Measurements from ENCODE around the gene RHEB. TPM values are rescaled to one million over a fixed set of nuclear protein-coding genes. Genes with fewer than 3 reads are reported as not detected.

Gene RHEB
- total and polyA plus RNA-seq, 2 experiments from 2014 or later, result 127 to 157 TPM

DNA sequence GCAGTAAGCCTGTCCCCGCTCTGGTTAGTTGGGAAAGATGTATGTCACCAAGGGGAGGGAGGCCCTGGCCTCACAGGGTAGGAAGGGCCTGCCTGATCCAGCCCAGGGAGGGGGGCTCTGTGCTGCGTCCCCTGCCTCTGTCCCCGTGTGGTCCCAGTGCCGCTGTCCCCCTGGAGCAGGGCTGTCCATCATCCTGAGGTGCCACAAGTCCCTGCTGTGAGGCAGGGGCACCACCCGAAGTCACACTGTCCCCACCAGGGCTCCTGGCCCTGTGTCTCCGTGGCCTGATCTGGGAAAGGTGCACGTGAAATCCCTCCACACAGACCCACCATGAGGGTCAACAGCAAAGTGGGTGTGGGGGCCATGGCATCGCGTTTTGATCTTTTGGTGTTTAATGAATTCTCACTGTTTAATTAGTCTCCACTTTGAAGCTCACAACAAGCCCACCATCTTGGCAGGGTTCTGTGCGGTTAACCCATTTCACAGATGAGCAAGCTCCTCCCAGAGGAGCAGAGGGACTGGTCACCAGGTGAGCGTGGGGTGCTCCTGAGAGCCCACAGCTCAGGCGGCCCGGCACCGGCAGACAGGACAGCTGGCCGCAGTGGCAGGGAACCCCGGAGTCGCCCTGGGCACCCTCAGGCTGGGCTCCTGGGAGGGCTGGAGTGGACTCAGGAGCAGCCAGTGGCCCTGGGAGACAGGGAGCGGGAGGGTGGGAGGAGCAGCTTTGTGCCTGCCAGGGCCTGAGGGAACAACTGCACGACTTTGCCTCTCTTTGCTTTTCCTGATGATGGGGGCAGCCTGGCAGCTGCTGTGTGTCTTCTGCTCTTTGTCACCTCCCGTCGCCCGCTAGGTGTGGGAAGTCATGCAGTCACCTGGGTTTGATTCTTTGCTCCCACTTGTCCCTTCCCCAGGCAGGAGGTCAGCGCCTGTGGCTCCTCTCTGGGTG lies 67.8 kb downstream of the RHEB start:
- H3K27me3 ChIP-seq, result no peaks in the 10 kb centered on the region
- DNase-seq (ENCODE audit: low read depth in 1 of 2, low spot score in 1 of 2), result no peak
- TF ChIP-seq, protein P1, sequence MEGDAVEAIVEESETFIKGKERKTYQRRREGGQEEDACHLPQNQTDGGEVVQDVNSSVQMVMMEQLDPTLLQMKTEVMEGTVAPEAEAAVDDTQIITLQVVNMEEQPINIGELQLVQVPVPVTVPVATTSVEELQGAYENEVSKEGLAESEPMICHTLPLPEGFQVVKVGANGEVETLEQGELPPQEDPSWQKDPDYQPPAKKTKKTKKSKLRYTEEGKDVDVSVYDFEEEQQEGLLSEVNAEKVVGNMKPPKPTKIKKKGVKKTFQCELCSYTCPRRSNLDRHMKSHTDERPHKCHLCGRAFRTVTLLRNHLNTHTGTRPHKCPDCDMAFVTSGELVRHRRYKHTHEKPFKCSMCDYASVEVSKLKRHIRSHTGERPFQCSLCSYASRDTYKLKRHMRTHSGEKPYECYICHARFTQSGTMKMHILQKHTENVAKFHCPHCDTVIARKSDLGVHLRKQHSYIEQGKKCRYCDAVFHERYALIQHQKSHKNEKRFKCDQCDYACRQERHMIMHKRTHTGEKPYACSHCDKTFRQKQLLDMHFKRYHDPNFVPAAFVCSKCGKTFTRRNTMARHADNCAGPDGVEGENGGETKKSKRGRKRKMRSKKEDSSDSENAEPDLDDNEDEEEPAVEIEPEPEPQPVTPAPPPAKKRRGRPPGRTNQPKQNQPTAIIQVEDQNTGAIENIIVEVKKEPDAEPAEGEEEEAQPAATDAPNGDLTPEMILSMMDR (IDR thresholded peaks at IDR 0.05; ENCODE audit: low read depth, low read length), result no peak
- H3K9me3 ChIP-seq (ENCODE audit: low read depth), result no peaks in the 10 kb centered on the region
- no peak overlapping the region for H3K4me3 ChIP-seq
- H3K27ac ChIP-seq, result no peak overlapping the region
- no peaks in the 10 kb centered on the region for H3K4me1 ChIP-seq (ENCODE audit: low read depth)
- no peaks in the 10 kb centered on the region for H3K36me3 ChIP-seq

DNA sequence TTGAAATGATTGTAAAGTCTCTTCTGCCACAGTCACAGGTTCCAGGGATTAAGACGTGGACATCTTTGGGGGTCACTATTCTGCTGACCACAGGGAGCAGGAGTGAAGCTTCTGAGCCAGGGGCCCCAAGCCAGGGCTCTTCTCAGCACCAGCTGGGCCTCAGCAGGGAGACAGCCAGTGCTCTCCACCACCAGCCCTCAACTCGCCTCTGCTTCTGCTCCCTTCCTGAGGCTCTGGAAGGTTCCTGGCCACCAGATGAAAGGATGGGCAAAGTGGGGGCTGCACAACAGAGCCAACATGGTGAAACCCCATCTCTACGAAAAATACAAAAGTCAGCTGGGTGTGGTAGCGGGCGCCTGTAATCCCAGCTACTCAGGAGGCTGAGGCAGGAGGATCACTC lies 68.5 kb downstream of the RHEB start:
- Histone ChIP-seq H3K27ac (no peak overlapping the region), H3K27me3 (no peaks in the 10 kb centered on the region), H3K36me3 (no peaks in the 10 kb centered on the region), H3K4me3 (no peak overlapping the region), H3K4me1 (ENCODE audit: low read depth) (no peaks in the 10 kb centered on the region), H3K9me3 (ENCODE audit: low read depth) (no peaks in the 10 kb centered on the region)
- TF ChIP-seq, protein P1 (IDR thresholded peaks at IDR 0.05; ENCODE audit: low read depth, low read length), result no peak
- no peak for DNase-seq (ENCODE audit: low read depth in 1 of 2, low spot score in 1 of 2)

DNA sequence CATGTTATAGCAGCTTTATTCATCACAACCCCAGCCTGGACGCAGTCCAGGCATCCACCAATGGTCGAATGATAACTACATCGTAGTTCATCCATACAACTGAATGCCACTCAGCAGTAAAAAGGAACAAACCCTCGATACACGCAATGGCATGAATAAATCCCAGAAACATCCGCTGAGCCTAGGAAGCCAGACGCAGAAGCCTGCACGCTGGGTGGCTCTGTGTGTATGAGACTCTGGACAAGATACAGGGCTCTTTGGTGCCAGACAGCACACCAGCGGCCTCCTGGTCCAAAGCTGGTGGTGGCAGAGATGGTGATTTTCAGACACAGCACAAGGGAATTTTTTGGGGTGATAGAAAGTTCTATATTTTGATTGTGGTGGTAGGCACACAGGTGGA lies 69.7 kb downstream of the RHEB start:
- Histone ChIP-seq H3K27ac (no peak overlapping the region), H3K9me3 (ENCODE audit: low read depth) (no peaks in the 10 kb centered on the region), H3K36me3 (no peaks in the 10 kb centered on the region), H3K4me3 (no peak overlapping the region), H3K4me1 (ENCODE audit: low read depth) (no peaks in the 10 kb centered on the region), H3K27me3 (no peaks in the 10 kb centered on the region)
- TF ChIP-seq, protein P1 (IDR thresholded peaks at IDR 0.05; ENCODE audit: low read depth, low read length), result no peak
- DNase-seq (ENCODE audit: low read depth in 1 of 2, low spot score in 1 of 2), result no peak

DNA sequence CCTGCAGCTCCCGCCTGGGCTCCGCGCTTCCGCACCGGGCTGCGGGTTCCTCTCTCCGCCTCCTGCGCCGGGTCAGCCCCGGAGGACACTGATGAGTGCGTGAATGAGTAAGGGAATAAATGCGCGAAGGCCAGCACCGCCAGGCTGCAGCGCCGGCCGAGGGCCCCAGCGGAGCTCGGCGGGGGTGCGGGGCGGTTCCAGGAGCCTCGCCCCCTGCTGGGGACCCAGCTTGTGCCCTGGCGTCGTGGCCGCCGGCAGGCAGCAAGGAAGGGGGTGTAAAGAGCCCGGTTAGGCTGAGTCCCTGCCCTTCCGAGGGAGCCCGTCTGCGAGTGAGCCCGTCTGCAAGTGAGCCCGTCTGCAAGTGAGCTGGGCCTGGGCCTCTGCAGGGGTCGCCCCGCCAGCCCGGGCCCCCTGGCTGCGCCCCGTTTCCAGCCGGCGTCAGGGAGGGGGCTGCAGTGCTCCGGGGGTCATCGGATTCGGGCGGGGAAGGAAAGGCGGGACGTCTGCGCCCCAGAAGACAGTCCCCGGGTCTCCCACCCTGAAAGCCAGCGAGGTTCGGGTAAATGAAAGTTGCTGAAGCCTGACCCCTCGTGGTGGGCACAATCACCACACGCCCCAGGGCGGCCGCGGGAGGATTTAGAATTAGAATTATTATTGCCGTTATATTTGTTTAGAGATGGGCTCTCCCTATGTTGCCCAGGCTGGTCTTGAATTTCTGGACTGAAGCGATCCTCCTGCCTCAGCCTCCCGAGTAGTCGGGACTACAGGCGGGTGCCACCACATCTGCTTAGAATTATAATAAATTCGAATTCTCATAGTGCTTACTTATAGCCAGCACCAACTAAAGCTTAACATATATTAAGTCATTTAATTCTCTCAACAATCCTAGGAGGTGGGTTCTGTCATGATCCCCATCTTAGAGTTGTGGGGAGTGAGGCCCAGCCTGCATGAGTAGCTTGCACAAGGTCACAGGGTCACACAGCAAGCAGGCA lies 71.1 kb downstream of the RHEB start:
- H3K36me3 ChIP-seq, result no peaks in the 10 kb centered on the region
- H3K27me3 ChIP-seq, result no peaks in the 10 kb centered on the region
- peak overlapping the region; percentile 8 for H3K4me3 ChIP-seq
- no peaks in the 10 kb centered on the region for H3K9me3 ChIP-seq (ENCODE audit: low read depth)
- TF ChIP-seq, protein P1 (IDR thresholded peaks at IDR 0.05; ENCODE audit: low read depth, low read length), result peak; percentile 75
- DNase-seq (ENCODE audit: low read depth in 1 of 2, low spot score in 1 of 2), result peak; percentile 76 to 78
- H3K4me1 ChIP-seq (ENCODE audit: low read depth), result no peaks in the 10 kb centered on the region
- H3K27ac ChIP-seq, result no peak overlapping the region

DNA sequence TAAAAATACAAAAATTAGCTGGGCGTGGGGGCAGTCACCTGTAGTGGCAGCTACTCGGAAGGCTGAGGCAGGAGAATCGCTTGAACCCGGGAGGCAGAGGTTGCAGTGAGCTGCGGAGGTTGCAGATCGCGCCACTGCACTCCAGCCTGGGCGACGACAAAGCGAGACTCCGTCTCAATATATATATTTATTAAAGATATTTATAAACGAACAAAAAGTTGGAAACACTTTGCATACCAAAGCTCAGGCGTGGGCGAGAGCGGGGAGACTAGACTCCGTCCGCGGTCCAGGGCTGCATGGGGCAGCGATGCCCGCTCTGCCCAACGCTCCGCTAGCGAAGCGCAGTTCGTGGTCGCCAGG lies 71.8 kb downstream of the RHEB start:
- Histone ChIP-seq H3K36me3 (no peaks in the 10 kb centered on the region), H3K4me1 (ENCODE audit: low read depth) (no peaks in the 10 kb centered on the region), H3K27me3 (no peaks in the 10 kb centered on the region), H3K4me3 (no peak overlapping the region), H3K27ac (no peak overlapping the region), H3K9me3 (ENCODE audit: low read depth) (no peaks in the 10 kb centered on the region)
- TF ChIP-seq, protein P1 (IDR thresholded peaks at IDR 0.05; ENCODE audit: low read depth, low read length), result no peak
- DNase-seq (ENCODE audit: low read depth in 1 of 2, low spot score in 1 of 2), result no peak
